ENCODE data around the gene MAGI2. TPM values are rescaled to one million over a fixed set of nuclear protein-coding genes. Genes with fewer than 3 reads are reported as not detected.

Gene MAGI2
- total RNA-seq, 2 donors from 2014 or later: 10.3 to 19.2 TPM

DNA sequence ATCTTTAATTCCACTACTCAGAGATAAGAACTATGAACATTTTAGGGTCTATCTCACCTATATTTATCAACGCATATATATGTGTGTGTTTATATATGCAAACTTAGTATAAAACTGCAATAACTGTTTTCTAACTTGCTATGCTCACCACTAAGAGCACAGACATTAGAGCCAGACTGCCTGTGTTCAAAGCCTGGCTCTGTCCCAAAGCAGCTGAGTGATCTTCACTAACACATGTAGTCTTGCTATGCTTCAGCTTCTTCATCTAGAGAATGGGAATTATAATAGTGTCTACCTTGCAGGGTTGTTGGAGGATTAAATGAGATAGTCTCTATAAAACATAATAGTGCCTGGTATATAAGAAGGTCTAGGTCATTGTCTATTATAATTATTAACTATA, 165.5 kb downstream of the MAGI2 start:
- TF ChIP-seq, protein P1, sequence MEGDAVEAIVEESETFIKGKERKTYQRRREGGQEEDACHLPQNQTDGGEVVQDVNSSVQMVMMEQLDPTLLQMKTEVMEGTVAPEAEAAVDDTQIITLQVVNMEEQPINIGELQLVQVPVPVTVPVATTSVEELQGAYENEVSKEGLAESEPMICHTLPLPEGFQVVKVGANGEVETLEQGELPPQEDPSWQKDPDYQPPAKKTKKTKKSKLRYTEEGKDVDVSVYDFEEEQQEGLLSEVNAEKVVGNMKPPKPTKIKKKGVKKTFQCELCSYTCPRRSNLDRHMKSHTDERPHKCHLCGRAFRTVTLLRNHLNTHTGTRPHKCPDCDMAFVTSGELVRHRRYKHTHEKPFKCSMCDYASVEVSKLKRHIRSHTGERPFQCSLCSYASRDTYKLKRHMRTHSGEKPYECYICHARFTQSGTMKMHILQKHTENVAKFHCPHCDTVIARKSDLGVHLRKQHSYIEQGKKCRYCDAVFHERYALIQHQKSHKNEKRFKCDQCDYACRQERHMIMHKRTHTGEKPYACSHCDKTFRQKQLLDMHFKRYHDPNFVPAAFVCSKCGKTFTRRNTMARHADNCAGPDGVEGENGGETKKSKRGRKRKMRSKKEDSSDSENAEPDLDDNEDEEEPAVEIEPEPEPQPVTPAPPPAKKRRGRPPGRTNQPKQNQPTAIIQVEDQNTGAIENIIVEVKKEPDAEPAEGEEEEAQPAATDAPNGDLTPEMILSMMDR (conservative IDR thresholded peaks at IDR 0.05): no peak
- H3K27ac Mint-ChIP-seq: no peak overlapping the region
- H3K4me3 ChIP-seq (ENCODE audit: low read length): no peak overlapping the region
- peaks cover 2% of the 10 kb centered on the region for H3K4me1 ChIP-seq (ENCODE audit: control insufficient read depth, insufficient read depth, low read length)
- peaks cover 15% of the 10 kb centered on the region for H3K27me3 Mint-ChIP-seq (ENCODE audit: insufficient read depth)
- DNase-seq: no peak
- H3K27me3 ChIP-seq (ENCODE audit: control insufficient read depth, insufficient read depth, low read length, poor library complexity, severe bottlenecking): peaks cover 12% of the 10 kb centered on the region
- H3K36me3 ChIP-seq (ENCODE audit: control insufficient read depth, insufficient read depth, low read length): no peaks in the 10 kb centered on the region
- H3K9ac ChIP-seq (ENCODE audit: extremely low read depth, low read length, poor library complexity, severe bottlenecking): no peak overlapping the region
- no peak overlapping the region for H3K4me3 Mint-ChIP-seq
- H3K9me3 ChIP-seq (ENCODE audit: control insufficient read depth, low read length): no peaks in the 10 kb centered on the region
- no peaks in the 10 kb centered on the region for H3K4me1 Mint-ChIP-seq
- H3K27ac ChIP-seq (ENCODE audit: low read depth, low read length): no peak overlapping the region
- no peaks in the 10 kb centered on the region for H3K36me3 Mint-ChIP-seq (ENCODE audit: low read depth)
- no CpG with 5 or more reads among the region's 1 CpG for WGBS, 2 experiments (ENCODE audit: insufficient coverage in 1 of 2, insufficient read length in 1 of 2)
- H3K9me3 Mint-ChIP-seq: no peaks in the 10 kb centered on the region

DNA sequence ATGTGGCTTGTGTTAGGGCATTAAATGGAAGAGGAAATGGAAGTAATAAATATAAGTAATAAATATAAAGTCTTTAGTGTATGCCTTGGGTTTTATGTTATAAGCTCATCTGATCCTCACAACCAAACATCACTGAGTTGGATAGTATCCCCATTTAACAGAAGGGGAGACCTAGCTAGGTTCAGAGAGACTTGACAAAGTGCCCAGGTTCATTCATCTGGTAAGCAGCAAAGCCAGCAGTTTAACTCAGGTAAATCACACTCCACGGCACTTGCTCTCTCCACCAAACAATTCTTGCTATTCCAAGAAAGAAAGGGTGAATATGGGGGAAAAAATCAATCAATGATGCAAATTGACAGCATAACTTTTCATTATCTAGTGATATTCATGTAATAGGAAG, 167.3 kb downstream of the MAGI2 start:
- no peak overlapping the region for H3K4me3 Mint-ChIP-seq

DNA sequence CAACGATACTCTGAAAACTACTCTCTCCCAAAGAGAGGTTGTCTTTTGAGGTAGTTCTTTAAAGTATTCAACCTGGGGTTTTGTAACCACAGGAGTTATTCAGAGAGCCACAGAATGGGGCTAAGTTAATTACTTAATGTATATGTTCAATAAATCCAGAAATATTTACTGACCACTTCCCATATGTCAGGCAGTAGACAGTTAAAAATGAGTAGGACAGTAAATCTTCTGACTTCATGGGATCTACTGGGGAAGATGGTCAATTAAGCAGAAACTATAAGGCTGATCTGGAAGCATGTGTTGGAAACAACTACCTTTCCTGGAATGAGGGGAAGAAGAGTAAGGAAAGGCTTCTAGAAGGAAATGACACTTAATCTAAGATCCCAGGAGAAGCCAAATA, 167.7 kb downstream of the MAGI2 start:
- Histone ChIP-seq H3K4me1 (ENCODE audit: control insufficient read depth, insufficient read depth, low read length) (peaks cover 3% of the 10 kb centered on the region), H3K9me3 (ENCODE audit: control insufficient read depth, low read length) (no peaks in the 10 kb centered on the region), H3K27ac (ENCODE audit: low read depth, low read length) (no peak overlapping the region), H3K4me3 (ENCODE audit: low read length) (no peak overlapping the region), H3K36me3 (ENCODE audit: control insufficient read depth, insufficient read depth, low read length) (no peaks in the 10 kb centered on the region), H3K27me3 (ENCODE audit: control insufficient read depth, insufficient read depth, low read length, poor library complexity, severe bottlenecking) (peaks cover 12% of the 10 kb centered on the region), H3K9ac (ENCODE audit: extremely low read depth, low read length, poor library complexity, severe bottlenecking) (no peak overlapping the region)
- no peaks in the 10 kb centered on the region for H3K9me3 Mint-ChIP-seq
- 89% methylated on average over 1 of the region's 1 CpG; no CpG with 5 or more reads in 1 of the 2 experiments for WGBS, 2 experiments (ENCODE audit: insufficient coverage in 1 of 2, insufficient read length in 1 of 2)
- peaks cover 15% of the 10 kb centered on the region for H3K27me3 Mint-ChIP-seq (ENCODE audit: insufficient read depth)
- no peak overlapping the region for H3K4me3 Mint-ChIP-seq
- DNase-seq: no peak
- no peaks in the 10 kb centered on the region for H3K36me3 Mint-ChIP-seq (ENCODE audit: low read depth)
- TF ChIP-seq, protein P1 (conservative IDR thresholded peaks at IDR 0.05): no peak
- no peaks in the 10 kb centered on the region for H3K4me1 Mint-ChIP-seq
- no peak overlapping the region for H3K27ac Mint-ChIP-seq

More for the DNA sequence above, 167.3 kb downstream of the MAGI2 start:
- DNase-seq: no peak
- no peaks in the 10 kb centered on the region for H3K9me3 ChIP-seq (ENCODE audit: control insufficient read depth, low read length)
- H3K27me3 ChIP-seq (ENCODE audit: control insufficient read depth, insufficient read depth, low read length, poor library complexity, severe bottlenecking): peaks cover 12% of the 10 kb centered on the region
- Mint-ChIP-seq H3K27ac (no peak overlapping the region), H3K4me1 (no peaks in the 10 kb centered on the region), H3K36me3 (ENCODE audit: low read depth) (no peaks in the 10 kb centered on the region), H3K9me3 (no peaks in the 10 kb centered on the region), H3K27me3 (ENCODE audit: insufficient read depth) (peaks cover 15% of the 10 kb centered on the region)
- TF ChIP-seq, protein P1 (conservative IDR thresholded peaks at IDR 0.05): no peak
- H3K36me3 ChIP-seq (ENCODE audit: control insufficient read depth, insufficient read depth, low read length): no peaks in the 10 kb centered on the region
- no peak overlapping the region for H3K4me3 ChIP-seq (ENCODE audit: low read length)
- H3K9ac ChIP-seq (ENCODE audit: extremely low read depth, low read length, poor library complexity, severe bottlenecking): no peak overlapping the region
- no peak overlapping the region for H3K27ac ChIP-seq (ENCODE audit: low read depth, low read length)
- 45% methylated on average over 1 of the region's 1 CpG; no CpG with 5 or more reads in 1 of the 2 experiments for WGBS, 2 experiments (ENCODE audit: insufficient coverage in 1 of 2, insufficient read length in 1 of 2)
- H3K4me1 ChIP-seq (ENCODE audit: control insufficient read depth, insufficient read depth, low read length): peaks cover 3% of the 10 kb centered on the region
